K562 (cell line): Measurements from ENCODE around the gene NR3C2. TPM values are rescaled to one million over a fixed set of nuclear protein-coding genes. Genes with fewer than 3 reads are reported as not detected.

ENCODE experiments used
- ATAC-seq: fragments of 200-7000 bp; cut with Tn5 transposase; 3 replicates; pipeline ENCODE4 v1.9.1; 2020; ENCODE audit warnings: moderate library complexity
- BruUV-seq: library from RNA; stranded (reverse); fragments of 400-500 nt; replicated peaks from 2 replicates; lab custom pipeline; 2021; lab: Mats Ljungman, UMichigan
- CTCF ChIA-PET: fragments of 300-600 bp; formaldehyde crosslinking; extraction: SDS; loops from one replicate; lab custom pipeline; 2021; ENCODE audit warnings: low intra/inter-chr PET ratio; lab: Yijun Ruan, JAX
- POLR2A ChIA-PET: fragments of 300-600, 350-650 bp; sonication (Branson Sonifier 250); formaldehyde crosslinking; extraction: SDS; loops from one replicate; lab custom pipeline; 2021; ENCODE audit warnings: antibody characterized with exemption, inconsistent platforms; lab: Yijun Ruan, JAX
- DNase-seq, 4 experiments: peaks; one replicate each; pipeline versions ENCODE4 v3.0.0 to v3.0.0-alpha.2; 2011 to 2018; ENCODE audit warnings: low spot score in 3 of 4, mixed read lengths in 3 of 4; ENCODE audit errors: extremely low read depth in 1 of 4
- FAIRE-seq: peaks from 2 replicates; lab custom pipeline; 2011; peaks lifted over from hg19 to GRCh38; lab: Jason Lieb, UNC
- H2AFZ ChIP-seq: 2 replicates; pipeline ENCODE4 v1.6.0; 2011; ENCODE audit warnings: low read depth, low read length, control low read depth, inconsistent platforms
- H3K27ac ChIP-seq: fragments of 200-600 bp; 3 replicates; pipeline ENCODE4 v1.8.0; 2011; ENCODE audit warnings: low read depth, mild to moderate bottlenecking, control low read depth, inconsistent platforms, low read length, moderate library complexity, mixed read lengths; ENCODE audit errors: extremely low read depth
- H3K27me3 ChIP-seq, 2 experiments: fragments of 300-600 bp in 1 of 2; 2 replicates in 1 of 2; 3 replicates in 1 of 2; pipeline versions ENCODE4 v1.6.0 to v1.8.0; 2011; ENCODE audit warnings: inconsistent platforms in 2 of 2, low read length in 2 of 2, mild to moderate bottlenecking in 1 of 2, mixed read lengths in 1 of 2, moderate library complexity in 1 of 2; ENCODE audit not compliant: control insufficient read depth in 2 of 2, insufficient read depth in 2 of 2
- H3K36me3 ChIP-seq: fragments of 300-600 bp; 3 replicates; pipeline ENCODE4 v1.8.0; 2011; ENCODE audit warnings: mild to moderate bottlenecking, low read length, inconsistent platforms; ENCODE audit not compliant: control insufficient read depth, insufficient read depth
- H3K4me1 ChIP-seq, 2 experiments: fragments of 200-600 bp in 1 of 2; replicated peaks in 1 of 2; 2 replicates in 1 of 2; 3 replicates in 1 of 2; pipeline versions ENCODE4 v1.5.1 to v1.8.0; 2011; ENCODE audit warnings: inconsistent platforms in 2 of 2, low read length in 2 of 2, mild to moderate bottlenecking in 1 of 2, mixed read lengths in 1 of 2, moderate library complexity in 1 of 2; ENCODE audit not compliant: control insufficient read depth in 2 of 2, insufficient read depth in 2 of 2
- H3K4me2 ChIP-seq: 2 replicates; pipeline ENCODE4 v1.6.1; 2011; ENCODE audit warnings: low read length, control low read depth, inconsistent platforms, mixed read lengths; ENCODE audit not compliant: insufficient read depth
- H3K4me3 ChIP-seq: fragments of 200-600 bp; sonication (generic), shearing (Covaris generic); 2 replicates; pipeline ENCODE4 v1.5.1; 2016; ENCODE audit warnings: control low read depth, inconsistent platforms
- H3K79me2 ChIP-seq: fragments of 200-600 bp; 3 replicates; pipeline ENCODE4 v1.8.0; 2011; ENCODE audit warnings: low read length, inconsistent platforms; ENCODE audit not compliant: control insufficient read depth, insufficient read depth
- H3K9ac ChIP-seq, 2 experiments: 2 replicates each; pipeline versions ENCODE4 v1.6.0 to v1.6.1; 2011; ENCODE audit warnings: low read depth in 2 of 2, low read length in 2 of 2, control low read depth in 1 of 2, inconsistent platforms in 1 of 2, mild to moderate bottlenecking in 1 of 2, mixed read lengths in 1 of 2; ENCODE audit not compliant: insufficient read depth in 1 of 2
- H3K9me1 ChIP-seq: one replicate; pipeline ENCODE4 v1.6.0; 2011; ENCODE audit warnings: inconsistent platforms, mild to moderate bottlenecking, low read length, moderate library complexity; ENCODE audit not compliant: control insufficient read depth, insufficient read depth
- H3K9me3 ChIP-seq: replicated peaks from 2 replicates; pipeline ENCODE4 v1.5.1; 2011; ENCODE audit warnings: low read depth, low read length, inconsistent platforms; ENCODE audit not compliant: control insufficient read depth, insufficient read depth
- H4K20me1 ChIP-seq: replicated peaks from 2 replicates; pipeline ENCODE4 v1.6.1; 2011; ENCODE audit warnings: low read length, inconsistent platforms, mixed read lengths; ENCODE audit not compliant: control insufficient read depth, insufficient read depth
- HOMEZ ChIP-seq: fragments of 250-450 bp; sonication (Bioruptor Pico); IDR thresholded peaks from 2 replicates; pipeline ENCODE4 v1.4.0; 2020; ENCODE audit warnings: mild to moderate bottlenecking, moderate library complexity
- ILK ChIP-seq: fragments of 450-650 bp; IDR thresholded peaks from 2 replicates; pipeline ENCODE4 v1.6.1; 2016; ENCODE audit warnings: missing genetic modification characterization, low read depth, mild to moderate bottlenecking, missing compliant biosample characterization, moderate library complexity, borderline replicate concordance
- MEF2D ChIP-seq: conservative IDR thresholded peaks from 2 replicates; pipeline ENCODE4 v1.6.1; 2016; ENCODE audit warnings: low read depth, missing genetic modification characterization, missing compliant biosample characterization
- PHF8 ChIP-seq: fragments of 200-600 bp; sonication (generic); IDR thresholded peaks from 2 replicates; pipeline ENCODE4 v1.6.1; 2012; ENCODE audit warnings: mixed run types, mild to moderate bottlenecking, inconsistent platforms, low read length, moderate library complexity, borderline replicate concordance
- PTTG1 ChIP-seq: fragments of 450-650 bp; IDR thresholded peaks from 2 replicates; pipeline ENCODE4 v1.6.1; 2016; ENCODE audit warnings: low read depth, mild to moderate bottlenecking, missing genetic modification characterization, missing compliant biosample characterization
- PURB ChIP-seq: sonication (generic); formaldehyde crosslinking; IDR thresholded peaks from 2 replicates; pipeline ENCODE4 v1.9.0; 2021; ENCODE audit warnings: low read depth, mild to moderate bottlenecking, missing genetic modification reagents
- RBM34 ChIP-seq: fragments of 200-400 bp; formaldehyde crosslinking; IDR thresholded peaks from 2 replicates; pipeline ENCODE4 v1.6.1; 2018; ENCODE audit warnings: low read length, borderline replicate concordance; ENCODE audit not compliant: insufficient read depth
- RFX7 ChIP-seq: fragments of 250-450 bp; sonication (Bioruptor Pico); IDR thresholded peaks from 2 replicates; pipeline ENCODE4 v1.5.1; 2021; ENCODE audit warnings: mild to moderate bottlenecking
- SMARCC2 ChIP-seq: fragments of 450-650 bp; IDR thresholded peaks from 2 replicates; pipeline ENCODE4 v1.6.1; 2017; ENCODE audit warnings: antibody characterized with exemption, moderate library complexity, mild to moderate bottlenecking, low read depth
- STAT5A ChIP-seq: IDR thresholded peaks from 2 replicates; pipeline ENCODE4 v1.6.1; 2012; ENCODE audit warnings: low read length, inconsistent platforms, borderline replicate concordance
- ZNF280B ChIP-seq: fragments of 250-450 bp; sonication (Bioruptor Pico); IDR thresholded peaks from 2 replicates; pipeline ENCODE4 v1.5.1; 2021; ENCODE audit warnings: mild to moderate bottlenecking
- ZNF3 ChIP-seq: fragments of 250-450 bp; sonication (Bioruptor Pico); IDR thresholded peaks from 2 replicates; pipeline ENCODE4 v1.5.0; 2021; ENCODE audit warnings: mild to moderate bottlenecking, moderate library complexity
- ZNF780A ChIP-seq: fragments of 250-450 bp; sonication (Bioruptor Pico); IDR thresholded peaks from 2 replicates; pipeline ENCODE4 v1.5.0; 2021; ENCODE audit warnings: mild to moderate bottlenecking
- WGBS: fragments of 100-300 bp; shearing (Covaris generic); methylation state at CpG from one replicate; pipeline ENCODE4 v1.1.6; 2016; ENCODE audit warnings: low coverage, mixed read lengths; ENCODE audit not compliant: insufficient coverage; ENCODE audit errors: missing lambda C conversion rate; 5-methylcytosine and 5-hydroxymethylcytosine counted together
- in situ Hi-C: fragments of 300-500 bp; cut with MboI; formaldehyde crosslinking; loops from 4 replicates; pipeline ENCODE4 v1.15.0; 2018; ENCODE audit warnings: inconsistent platforms, mixed read lengths
- intact Hi-C: fragments of 100-400 bp; cut with micrococcal nuclease; formaldehyde crosslinking; loops from 2 replicates; pipeline ENCODE4 v1.14.2; 2022
- polyA plus RNA-seq, 8 experiments: library from polyadenylated mRNA; depleted of rRNA in 4 of 8; stranded (reverse) in 5 of 8; unstranded in 3 of 8; fragments of >200 nt; fragmentation: Nextera tagmentation in 2 of 8; fragmentation: Illumina TruSeq in 1 of 8; extraction: Ambion mirVana in 2 of 8; extraction: Trizol in 1 of 8; gene quantifications; 2 replicates each; pipeline versions ENCODE4 v1.2.1 to v1.2.3, GENCODE V29; 2011 to 2014; ENCODE audit warnings: inconsistent platforms in 1 of 8, missing spikeins in 1 of 8
- total RNA-seq, 7 experiments: library from RNA; depleted of rRNA in 6 of 7; stranded (reverse); fragments of >200 nt in 6 of 7; fragmentation: Illumina TruSeq in 2 of 7; extraction: Trizol in 2 of 7; gene quantifications; 2 replicates each; pipeline versions ENCODE4 v1.2.1 to v1.2.3, GENCODE V29; 2011 to 2021; ENCODE audit warnings: low replicate concordance in 1 of 7
- TF ChIP-seq, protein P1 (sequence below), 2 experiments: fragments of 450-650 bp; conservative IDR thresholded peaks; 2 replicates each; pipeline ENCODE4 v1.6.1; 2017; ENCODE audit warnings: mild to moderate bottlenecking in 2 of 2, moderate library complexity in 2 of 2

NR3C2 gene
- total and polyA plus RNA-seq, 9 of the 15 experiments (the other 6 are each of a cell fraction or from before 2014, with no cell fraction given): 0.01 to 0.28 (median 0.16) TPM; not detected in 2

GRCh38 chr4:148437439-148437838, 4.8 kb downstream of the NR3C2 start:
- ChIA-PET CTCF (no interaction called here), POLR2A (no interaction called here)
- WGBS: 0% methylated on average over 2 of the region's 2 CpGs
- no TSS peak for BruUV-seq
- ATAC-seq (no peak), DNase-seq (no peak), FAIRE-seq (no peak)
- TF ChIP-seq SMARCC2 (no peak), ILK (tag) (no peak), PHF8 (no peak), MEF2D (tag) (no peak), ZNF280B (CRISPR knock-in tag) (no peak), RBM34 (no peak), HOMEZ (CRISPR knock-in tag) (no peak), STAT5A (no peak), PTTG1 (tag) (no peak), ZNF780A (CRISPR knock-in tag) (no peak), RFX7 (no peak), PURB (CRISPR knock-in tag) (no peak), ZNF3 (CRISPR knock-in tag) (no peak)
- TF ChIP-seq, protein P1, sequence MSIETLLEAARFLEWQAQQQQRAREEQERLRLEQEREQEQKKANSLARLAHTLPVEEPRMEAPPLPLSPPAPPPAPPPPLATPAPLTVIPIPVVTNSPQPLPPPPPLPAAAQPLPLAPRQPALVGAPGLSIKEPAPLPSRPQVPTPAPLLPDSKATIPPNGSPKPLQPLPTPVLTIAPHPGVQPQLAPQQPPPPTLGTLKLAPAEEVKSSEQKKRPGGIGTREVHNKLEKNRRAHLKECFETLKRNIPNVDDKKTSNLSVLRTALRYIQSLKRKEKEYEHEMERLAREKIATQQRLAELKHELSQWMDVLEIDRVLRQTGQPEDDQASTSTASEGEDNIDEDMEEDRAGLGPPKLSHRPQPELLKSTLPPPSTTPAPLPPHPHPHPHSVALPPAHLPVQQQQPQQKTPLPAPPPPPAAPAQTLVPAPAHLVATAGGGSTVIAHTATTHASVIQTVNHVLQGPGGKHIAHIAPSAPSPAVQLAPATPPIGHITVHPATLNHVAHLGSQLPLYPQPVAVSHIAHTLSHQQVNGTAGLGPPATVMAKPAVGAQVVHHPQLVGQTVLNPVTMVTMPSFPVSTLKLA (conservative IDR thresholded peaks at IDR 0.05): no peak
- Histone ChIP-seq H3K79me2 (no peaks in the 10 kb centered on the region), H3K9me1 (no peaks in the 10 kb centered on the region), H3K27me3 (no peaks in the 10 kb centered on the region; a peak in 1 of 5 replicates), H3K4me3 (no peak overlapping the region), H4K20me1 (no peaks in the 10 kb centered on the region), H3K9me3 (no peaks in the 10 kb centered on the region), H3K4me2 (no peak overlapping the region), H3K4me1 (peaks cover 0 to 7% of the 10 kb centered on the region in 2 experiments; a peak in 2 of 5 replicates), H2AFZ (no peak overlapping the region), H3K36me3 (no peaks in the 10 kb centered on the region), H3K27ac (no peak overlapping the region), H3K9ac (no peak overlapping the region)
- intact Hi-C loops: no loop called here
- in situ Hi-C loops: no loop called here
